ENCODE results near the gene PSAPL1. TPM values are rescaled to one million over a fixed set of nuclear protein-coding genes. Genes with fewer than 3 reads are reported as not detected.

PSAPL1 gene
- total RNA-seq, 1 experiment from 2014 or later: 0.05 TPM

DNA sequence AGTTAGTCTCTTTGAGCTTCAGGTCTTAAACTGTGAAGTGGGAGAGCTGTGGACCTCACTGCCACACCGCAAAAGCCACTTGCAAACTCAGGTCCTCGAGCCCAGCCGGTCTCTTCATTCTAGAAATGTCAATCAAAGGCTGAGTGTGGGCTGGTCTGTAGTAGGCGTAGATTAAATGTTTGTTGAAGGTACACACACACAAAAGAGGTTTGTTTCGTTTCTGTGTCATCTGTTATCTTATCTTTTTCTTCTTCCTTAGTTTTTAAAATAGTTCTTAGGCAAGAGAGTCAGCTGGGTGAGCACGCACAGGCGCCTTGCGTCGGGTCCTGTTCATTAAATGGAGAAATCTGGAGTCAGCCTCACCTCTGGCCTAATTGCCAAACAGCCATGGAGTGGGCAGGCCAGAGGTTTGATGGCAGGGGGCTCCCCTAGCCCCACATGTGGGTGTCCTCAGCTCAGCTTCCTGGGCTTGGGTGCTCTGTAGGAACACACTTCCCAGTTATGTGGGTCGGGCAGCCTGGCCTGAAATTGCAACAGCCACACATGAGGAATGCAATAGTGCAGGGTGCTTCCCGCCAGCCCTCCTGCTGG, 836 bp upstream of the PSAPL1 start:
- Histone ChIP-seq H3K9me2 (ENCODE audit: insufficient read depth) (no peaks in the 10 kb centered on the region), H3K9me3 (ENCODE audit: control insufficient read depth in 1 of 2, insufficient read depth in 1 of 2, low read depth in 1 of 2, low read length in 2 of 2) (no peaks in the 10 kb centered on the region), H3K4me2 (ENCODE audit: low read length) (peak overlapping the region; percentile 67), H3K9ac (ENCODE audit: low read length) (no peak overlapping the region), H3K79me2 (ENCODE audit: insufficient read depth, low read length) (no peaks in the 10 kb centered on the region), H4K20me1 (ENCODE audit: insufficient read depth) (no peaks in the 10 kb centered on the region), H3K4me3 (replicated peaks in 1 of 2; ENCODE audit: low read depth in 1 of 2, low read length in 2 of 2) (no peak overlapping the region), H3K4me1 (ENCODE audit: control insufficient read depth in 1 of 2, insufficient read depth in 2 of 2, low read length in 2 of 2) (peaks cover 23 to 33% of the 10 kb centered on the region in 2 experiments), H3K27ac (ENCODE audit: low read depth, low read length) (no peak overlapping the region), H3K27me3 (ENCODE audit: insufficient read depth, low read length) (no peaks in the 10 kb centered on the region), H3K36me3 (ENCODE audit: control insufficient read depth in 1 of 2, insufficient read depth in 2 of 2, low read length in 2 of 2) (no peaks in the 10 kb centered on the region), H2AFZ (ENCODE audit: low read depth, low read length, poor library complexity, severe bottlenecking) (no peak overlapping the region)
- ChIA-PET POLR2A (no interaction called here), CTCF (no interaction called here), RAD21 (ENCODE audit: low non-redundant PET in 1 of 2, low total read pairs in 2 of 2, uncharacterized antibody in 2 of 2, unreplicated experiment in 2 of 2) (no interaction called here)
- no peak for ATAC-seq
- DNase-seq (ENCODE audit: low read depth, low spot score): no peak
- no TSS peak for BruUV-seq (replicated peaks)
- intact Hi-C loops (cut with micrococcal nuclease): no loop called here
- TF ChIP-seq CEBPB (IDR thresholded peaks at IDR 0.05; ENCODE audit: low read depth) (no peak), YY1 (IDR thresholded peaks at IDR 0.05; ENCODE audit: extremely low read depth, insufficient replicate concordance, low read depth, low read length) (no peak), ZFX (IDR thresholded peaks at IDR 0.05) (no peak), FOSL1 (IDR thresholded peaks at IDR 0.05; ENCODE audit: low read depth) (no peak), JUND (IDR thresholded peaks at IDR 0.05) (no peak), SP1 (IDR thresholded peaks at IDR 0.05; ENCODE audit: low read depth) (no peak), RAD21 (IDR thresholded peaks at IDR 0.05; ENCODE audit: low read depth) (no peak), ZNF274 (IDR thresholded peaks at IDR 0.05; ENCODE audit: low read depth, low read length) (no peak), ELF1 (IDR thresholded peaks at IDR 0.05; ENCODE audit: borderline replicate concordance, low read depth) (no peak), EZH2 (IDR thresholded peaks at IDR 0.05) (no peak), SRF (IDR thresholded peaks at IDR 0.05; ENCODE audit: low read depth) (no peak), ATF3 (IDR thresholded peaks at IDR 0.05) (no peak), MAX (IDR thresholded peaks at IDR 0.05) (no peak)
- TF ChIP-seq, protein P1, sequence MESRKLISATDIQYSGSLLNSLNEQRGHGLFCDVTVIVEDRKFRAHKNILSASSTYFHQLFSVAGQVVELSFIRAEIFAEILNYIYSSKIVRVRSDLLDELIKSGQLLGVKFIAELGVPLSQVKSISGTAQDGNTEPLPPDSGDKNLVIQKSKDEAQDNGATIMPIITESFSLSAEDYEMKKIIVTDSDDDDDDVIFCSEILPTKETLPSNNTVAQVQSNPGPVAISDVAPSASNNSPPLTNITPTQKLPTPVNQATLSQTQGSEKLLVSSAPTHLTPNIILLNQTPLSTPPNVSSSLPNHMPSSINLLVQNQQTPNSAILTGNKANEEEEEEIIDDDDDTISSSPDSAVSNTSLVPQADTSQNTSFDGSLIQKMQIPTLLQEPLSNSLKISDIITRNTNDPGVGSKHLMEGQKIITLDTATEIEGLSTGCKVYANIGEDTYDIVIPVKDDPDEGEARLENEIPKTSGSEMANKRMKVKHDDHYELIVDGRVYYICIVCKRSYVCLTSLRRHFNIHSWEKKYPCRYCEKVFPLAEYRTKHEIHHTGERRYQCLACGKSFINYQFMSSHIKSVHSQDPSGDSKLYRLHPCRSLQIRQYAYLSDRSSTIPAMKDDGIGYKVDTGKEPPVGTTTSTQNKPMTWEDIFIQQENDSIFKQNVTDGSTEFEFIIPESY (IDR thresholded peaks at IDR 0.05; ENCODE audit: extremely low read depth, insufficient replicate concordance, low read length): no peak
- TF ChIP-seq, protein P2, sequence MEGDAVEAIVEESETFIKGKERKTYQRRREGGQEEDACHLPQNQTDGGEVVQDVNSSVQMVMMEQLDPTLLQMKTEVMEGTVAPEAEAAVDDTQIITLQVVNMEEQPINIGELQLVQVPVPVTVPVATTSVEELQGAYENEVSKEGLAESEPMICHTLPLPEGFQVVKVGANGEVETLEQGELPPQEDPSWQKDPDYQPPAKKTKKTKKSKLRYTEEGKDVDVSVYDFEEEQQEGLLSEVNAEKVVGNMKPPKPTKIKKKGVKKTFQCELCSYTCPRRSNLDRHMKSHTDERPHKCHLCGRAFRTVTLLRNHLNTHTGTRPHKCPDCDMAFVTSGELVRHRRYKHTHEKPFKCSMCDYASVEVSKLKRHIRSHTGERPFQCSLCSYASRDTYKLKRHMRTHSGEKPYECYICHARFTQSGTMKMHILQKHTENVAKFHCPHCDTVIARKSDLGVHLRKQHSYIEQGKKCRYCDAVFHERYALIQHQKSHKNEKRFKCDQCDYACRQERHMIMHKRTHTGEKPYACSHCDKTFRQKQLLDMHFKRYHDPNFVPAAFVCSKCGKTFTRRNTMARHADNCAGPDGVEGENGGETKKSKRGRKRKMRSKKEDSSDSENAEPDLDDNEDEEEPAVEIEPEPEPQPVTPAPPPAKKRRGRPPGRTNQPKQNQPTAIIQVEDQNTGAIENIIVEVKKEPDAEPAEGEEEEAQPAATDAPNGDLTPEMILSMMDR (IDR thresholded peaks at IDR 0.05 in 2 of 3, conservative IDR thresholded peaks at IDR 0.05 in 1 of 3; ENCODE audit: borderline replicate concordance in 1 of 3, insufficient read depth in 1 of 3, low read depth in 2 of 3, low read length in 2 of 3): no peak
- TF ChIP-seq, protein P3, sequence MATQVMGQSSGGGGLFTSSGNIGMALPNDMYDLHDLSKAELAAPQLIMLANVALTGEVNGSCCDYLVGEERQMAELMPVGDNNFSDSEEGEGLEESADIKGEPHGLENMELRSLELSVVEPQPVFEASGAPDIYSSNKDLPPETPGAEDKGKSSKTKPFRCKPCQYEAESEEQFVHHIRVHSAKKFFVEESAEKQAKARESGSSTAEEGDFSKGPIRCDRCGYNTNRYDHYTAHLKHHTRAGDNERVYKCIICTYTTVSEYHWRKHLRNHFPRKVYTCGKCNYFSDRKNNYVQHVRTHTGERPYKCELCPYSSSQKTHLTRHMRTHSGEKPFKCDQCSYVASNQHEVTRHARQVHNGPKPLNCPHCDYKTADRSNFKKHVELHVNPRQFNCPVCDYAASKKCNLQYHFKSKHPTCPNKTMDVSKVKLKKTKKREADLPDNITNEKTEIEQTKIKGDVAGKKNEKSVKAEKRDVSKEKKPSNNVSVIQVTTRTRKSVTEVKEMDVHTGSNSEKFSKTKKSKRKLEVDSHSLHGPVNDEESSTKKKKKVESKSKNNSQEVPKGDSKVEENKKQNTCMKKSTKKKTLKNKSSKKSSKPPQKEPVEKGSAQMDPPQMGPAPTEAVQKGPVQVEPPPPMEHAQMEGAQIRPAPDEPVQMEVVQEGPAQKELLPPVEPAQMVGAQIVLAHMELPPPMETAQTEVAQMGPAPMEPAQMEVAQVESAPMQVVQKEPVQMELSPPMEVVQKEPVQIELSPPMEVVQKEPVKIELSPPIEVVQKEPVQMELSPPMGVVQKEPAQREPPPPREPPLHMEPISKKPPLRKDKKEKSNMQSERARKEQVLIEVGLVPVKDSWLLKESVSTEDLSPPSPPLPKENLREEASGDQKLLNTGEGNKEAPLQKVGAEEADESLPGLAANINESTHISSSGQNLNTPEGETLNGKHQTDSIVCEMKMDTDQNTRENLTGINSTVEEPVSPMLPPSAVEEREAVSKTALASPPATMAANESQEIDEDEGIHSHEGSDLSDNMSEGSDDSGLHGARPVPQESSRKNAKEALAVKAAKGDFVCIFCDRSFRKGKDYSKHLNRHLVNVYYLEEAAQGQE (IDR thresholded peaks at IDR 0.05; ENCODE audit: low read depth): no peak
